SK-N-MC (cell line): Measurements from ENCODE around the gene GPX1.
"Not testable (repeated sequence)": the region's sequence is repeated elsewhere in the genome, so short reads cannot be mapped to it uniquely, and the experiment has no call there.

Source experiments
- DNase-seq: peaks from one replicate; pipeline ENCODE4 v3.0.0-alpha.2; 2011; ENCODE audit warnings: low read depth, low spot score
- H3K27ac ChIP-seq: fragments of 200-600 bp; sonication (generic); 2 replicates; pipeline ENCODE4 v1.5.1; 2016; ENCODE audit warnings: mixed run types
- H3K36me3 ChIP-seq: fragments of 200-600 bp; sonication (generic); 2 replicates; pipeline ENCODE4 v1.6.1; 2017; ENCODE audit warnings: antibody characterized with exemption, low read length, mixed read lengths; ENCODE audit not compliant: insufficient read depth
- H3K4me3 ChIP-seq: fragments of 200-600 bp; sonication (generic); 2 replicates; pipeline ENCODE4 v1.5.1; 2016
- H3K9ac ChIP-seq: fragments of 200-600 bp; sonication (generic); 2 replicates; pipeline ENCODE4 v1.8.0; 2017; ENCODE audit warnings: mixed run types, mixed read lengths; ENCODE audit not compliant: insufficient read length
- H3K9me3 ChIP-seq: fragments of 200-600 bp; sonication (generic); 2 replicates; pipeline ENCODE4 v1.6.1; 2017; ENCODE audit warnings: low read depth, mild to moderate bottlenecking, antibody characterized with exemption, low read length, moderate library complexity, mixed read lengths
- EZH2 ChIP-seq: fragments of 200-600 bp; sonication (generic); IDR thresholded peaks from one replicate; pipeline ENCODE4 v1.6.1; 2017; ENCODE audit warnings: antibody characterized with exemption
- FOXP2 ChIP-seq: optimal IDR thresholded peaks from 2 replicates; pipeline ENCODE3; 2011; ENCODE audit warnings: mild to moderate bottlenecking, moderate library complexity; ENCODE audit not compliant: insufficient read depth; ENCODE audit errors: extremely low read length, control extremely low read depth
- POLR2AphosphoS5 ChIP-seq: IDR thresholded peaks from 2 replicates; pipeline ENCODE4 v1.6.1; 2012; ENCODE audit warnings: mild to moderate bottlenecking, low read depth, low read length, borderline replicate concordance

GPX1 gene

DNA sequence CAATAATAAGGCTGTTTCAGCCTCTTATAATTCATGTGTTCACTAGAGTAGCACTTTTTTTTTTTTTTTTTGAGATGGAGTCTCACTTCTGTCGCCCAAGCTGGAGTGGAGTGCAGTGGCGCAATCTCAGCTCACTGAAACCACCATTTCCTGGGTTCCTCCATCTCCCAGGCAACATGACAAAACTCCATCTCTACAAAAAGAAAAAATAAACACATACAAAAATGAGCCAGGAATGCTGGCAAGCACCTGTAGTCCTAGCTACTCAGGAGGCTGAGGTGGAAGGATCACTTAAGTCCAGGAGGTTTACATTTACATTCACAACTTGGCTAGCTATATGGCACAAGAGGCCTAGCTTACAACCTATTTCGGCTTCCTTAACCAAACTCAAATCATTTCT lies 25.1 kb downstream of the GPX1 start:
- Histone ChIP-seq H3K27ac (no peak overlapping the region), H3K4me3 (no peak overlapping the region), H3K9ac (no peak overlapping the region), H3K36me3 (no peaks in the 10 kb centered on the region; the same call in 1 of the 2 replicates), H3K9me3 (no peaks in the 10 kb centered on the region)
- no peak for DNase-seq
- TF ChIP-seq FOXP2 (no peak), EZH2 (no peak), POLR2AphosphoS5 (no peak)

DNA sequence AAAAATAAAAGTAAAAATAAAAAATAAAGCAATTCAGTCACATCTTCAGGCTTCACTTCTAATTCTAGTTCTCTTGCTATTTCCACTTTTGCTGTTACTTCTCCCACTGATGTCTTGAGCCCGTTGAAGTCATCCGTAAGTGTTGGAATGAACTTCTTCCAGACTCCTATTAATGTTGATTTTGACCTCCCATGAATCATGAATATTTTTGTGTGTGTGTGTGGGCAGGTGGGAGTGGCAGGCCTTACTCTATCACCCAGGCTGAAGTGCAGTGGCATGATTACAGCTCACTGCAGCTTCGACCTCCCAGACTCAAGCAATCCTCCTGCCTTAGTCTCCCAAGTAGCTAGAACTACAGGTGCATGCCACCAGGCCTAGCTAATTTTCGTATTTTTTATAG lies 29.0 kb downstream of the GPX1 start:
- DNase-seq = no peak
- Histone ChIP-seq H3K9me3 (no peaks in the 10 kb centered on the region), H3K9ac (no peak overlapping the region), H3K36me3 (peaks cover 9% of the 10 kb centered on the region; the same call in 1 of the 2 replicates), H3K27ac (no peak overlapping the region), H3K4me3 (no peak overlapping the region)
- TF ChIP-seq FOXP2 = no peak
- TF ChIP-seq POLR2AphosphoS5 = no peak
- no peak for TF ChIP-seq EZH2

DNA sequence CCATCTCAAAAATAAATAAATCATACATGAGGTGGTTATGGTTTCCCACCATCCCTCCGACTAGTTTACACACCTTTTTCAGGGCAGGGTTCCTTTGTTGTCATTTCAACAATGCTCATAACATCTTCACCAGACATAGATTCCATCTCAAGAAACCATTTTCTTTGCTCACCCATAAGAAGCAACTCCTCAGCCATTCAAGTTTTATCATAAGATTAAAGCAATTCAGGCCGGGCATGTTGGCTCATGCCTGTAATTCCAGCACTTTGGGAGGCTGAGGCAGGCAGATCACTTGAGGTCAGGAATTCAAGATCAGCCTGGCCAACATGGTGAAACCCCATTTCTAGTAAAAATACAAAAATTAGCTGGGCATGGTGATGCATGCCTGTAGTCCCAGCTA lies 29.8 kb downstream of the GPX1 start:
- not testable (repeated sequence) for H3K9ac ChIP-seq, H3K9me3 ChIP-seq, H3K27ac ChIP-seq, H3K4me3 ChIP-seq, DNase-seq
- peaks cover 14% of the 10 kb centered on the region; the same call in 1 of the 2 replicates for H3K36me3 ChIP-seq

DNA sequence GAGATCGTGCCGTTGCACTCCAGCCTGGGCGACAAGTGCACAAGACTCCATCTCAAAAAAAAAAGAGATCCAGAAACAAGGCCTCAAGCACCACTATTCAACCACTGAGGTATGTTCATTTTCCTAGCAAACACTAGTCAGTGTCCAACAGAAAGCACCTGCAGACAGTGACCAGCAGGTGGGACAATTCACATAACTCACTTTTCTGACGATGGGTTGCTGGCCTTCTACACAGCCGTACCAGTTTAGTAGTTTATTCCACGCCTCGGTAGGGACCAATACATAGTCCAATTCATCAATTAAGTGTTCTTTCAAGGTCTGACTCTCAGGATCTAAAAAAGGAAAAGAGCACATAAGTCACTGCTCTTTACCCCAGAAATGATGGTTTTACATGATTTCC lies 30.7 kb downstream of the GPX1 start:
- Histone ChIP-seq H3K9me3 (no peaks in the 10 kb centered on the region), H3K36me3 (peaks cover 15% of the 10 kb centered on the region; the same call in 1 of the 2 replicates), H3K9ac (no peak overlapping the region), H3K27ac (no peak overlapping the region), H3K4me3 (no peak overlapping the region)
- DNase-seq = no peak
- TF ChIP-seq POLR2AphosphoS5 (no peak), EZH2 (no peak), FOXP2 (no peak)

DNA sequence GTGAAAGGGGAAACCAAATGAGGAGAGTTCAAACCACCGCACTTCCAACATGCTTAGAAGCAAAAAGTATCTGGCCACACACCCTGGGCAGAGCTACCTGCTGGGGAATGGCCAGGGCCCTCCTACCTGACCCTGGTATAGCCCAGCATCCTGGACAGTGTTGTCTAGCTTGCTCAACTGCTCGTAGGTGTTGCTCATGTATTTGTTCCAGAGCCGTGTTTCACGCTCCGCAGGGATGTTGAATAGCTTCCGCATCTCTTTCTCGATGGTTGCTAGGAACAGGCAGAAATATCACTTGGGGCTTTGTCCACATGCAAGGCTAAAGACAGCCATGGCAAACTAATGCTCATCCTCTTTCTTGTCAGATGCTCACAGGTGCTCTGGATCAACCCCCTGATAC lies 33.4 kb downstream of the GPX1 start:
- Histone ChIP-seq H3K9me3 (no peaks in the 10 kb centered on the region), H3K36me3 (peaks cover 15% of the 10 kb centered on the region; the same call in 1 of the 2 replicates), H3K9ac (no peak overlapping the region), H3K27ac (no peak overlapping the region), H3K4me3 (no peak overlapping the region)
- TF ChIP-seq FOXP2 = no peak
- TF ChIP-seq POLR2AphosphoS5 = no peak
- no peak for TF ChIP-seq EZH2
- no peak for DNase-seq

DNA sequence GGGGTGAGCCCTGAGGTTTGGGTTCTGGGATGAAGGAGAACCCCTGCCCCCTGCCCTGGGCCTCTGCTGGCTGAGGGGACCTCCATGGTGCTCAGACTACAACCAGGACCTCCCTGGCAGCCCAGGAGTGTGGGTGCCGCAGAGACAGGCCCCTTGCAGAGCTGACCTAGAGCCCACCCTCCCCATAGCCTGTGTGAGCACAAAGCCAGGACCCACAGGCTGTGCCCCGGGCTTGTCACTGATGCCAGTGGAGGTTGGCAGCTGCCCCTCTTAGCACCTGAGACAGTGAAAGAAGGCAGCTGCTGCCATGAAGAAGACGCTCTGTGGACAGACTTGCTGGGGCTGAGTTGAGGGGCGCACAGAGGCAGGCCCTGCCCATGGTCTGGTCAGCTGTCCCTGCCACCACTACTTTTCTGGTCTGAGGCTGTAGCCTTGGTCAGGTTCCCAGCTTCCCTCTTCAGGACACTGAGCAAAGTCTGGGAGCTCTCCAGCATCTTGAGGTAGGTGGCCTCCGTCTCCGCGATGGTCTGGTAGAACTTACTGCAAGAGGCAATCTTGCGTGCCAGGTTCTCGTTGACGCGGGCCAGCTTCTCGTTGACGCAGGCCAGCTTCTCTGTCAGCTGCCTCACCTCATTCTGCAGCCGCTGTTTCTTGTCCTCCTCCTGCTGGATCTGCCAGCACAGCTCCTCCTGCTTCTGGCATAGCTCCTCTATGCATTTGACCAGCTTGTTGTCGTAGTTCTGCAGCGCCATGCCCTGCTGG lies 41.3 kb downstream of the GPX1 start:
- Histone ChIP-seq H3K36me3 (no peaks in the 10 kb centered on the region; the same call in 1 of the 2 replicates), H3K9ac (no peak overlapping the region), H3K9me3 (no peaks in the 10 kb centered on the region), H3K27ac (no peak overlapping the region), H3K4me3 (no peak overlapping the region)
- TF ChIP-seq EZH2 (no peak), POLR2AphosphoS5 (no peak), FOXP2 (no peak)
- DNase-seq = no peak

DNA sequence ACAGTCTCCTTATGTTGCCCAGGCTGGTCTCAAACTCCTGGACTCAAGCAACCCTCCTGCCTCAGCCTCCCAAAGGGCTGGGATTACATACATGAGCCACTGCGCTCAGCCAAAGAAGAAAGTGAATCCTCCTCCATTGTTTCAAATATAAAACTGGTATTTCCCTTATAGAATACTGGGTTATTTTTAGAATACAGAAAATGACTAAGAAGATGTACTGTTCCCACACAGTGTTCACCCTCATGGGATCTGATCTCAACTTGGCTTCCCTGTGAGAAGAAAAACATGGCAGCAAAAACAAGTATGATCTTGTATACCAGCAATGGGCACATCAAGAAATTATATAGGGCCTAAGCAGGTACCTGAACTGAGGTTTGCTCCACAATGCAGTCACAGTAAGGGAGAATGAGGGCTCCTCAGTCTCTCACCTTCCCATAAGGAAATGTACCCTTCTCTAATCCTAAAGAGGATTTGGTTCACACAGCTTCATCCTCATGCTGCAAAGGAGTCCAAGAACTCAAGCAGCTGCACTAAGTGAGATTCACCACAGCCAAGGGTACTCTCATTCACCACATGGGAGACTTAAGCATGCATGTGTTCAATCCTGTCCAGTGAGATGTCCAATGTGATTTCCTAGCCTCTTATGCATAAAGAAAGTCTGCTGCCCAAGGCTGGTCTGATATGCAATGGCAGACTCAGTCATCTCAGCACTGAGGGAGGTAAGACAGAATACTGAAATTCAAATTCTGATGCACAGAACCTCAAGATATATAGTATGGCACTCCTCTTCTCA lies 44.1 kb downstream of the GPX1 start:
- H3K27ac ChIP-seq = no peak overlapping the region
- no peak overlapping the region for H3K9ac ChIP-seq
- H3K9me3 ChIP-seq = no peaks in the 10 kb centered on the region
- TF ChIP-seq FOXP2 = no peak
- TF ChIP-seq EZH2 = no peak
- no peak for TF ChIP-seq POLR2AphosphoS5
- no peak overlapping the region for H3K4me3 ChIP-seq
- H3K36me3 ChIP-seq = no peaks in the 10 kb centered on the region; the same call in 1 of the 2 replicates
- no peak for DNase-seq

DNA sequence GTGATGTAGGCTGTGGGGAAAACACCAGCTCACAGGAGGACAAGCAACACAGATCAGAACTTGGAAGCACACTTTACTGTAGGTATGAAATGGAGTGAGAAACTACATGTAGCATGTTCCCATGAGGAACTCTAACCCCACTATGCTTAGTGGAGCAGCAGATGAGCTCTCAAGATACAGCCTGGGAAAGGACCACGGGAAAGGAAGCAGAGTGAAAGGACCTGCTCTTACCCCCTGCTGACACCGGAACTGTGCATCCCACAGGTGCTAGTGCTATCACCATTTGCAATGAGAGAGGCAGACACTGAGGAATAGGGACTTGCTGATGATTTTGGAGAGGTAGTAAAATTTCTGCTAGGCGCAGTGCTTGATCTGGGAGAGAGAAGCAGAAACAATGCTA lies 46.9 kb downstream of the GPX1 start:
- Histone ChIP-seq H3K9ac (no peak overlapping the region), H3K9me3 (no peaks in the 10 kb centered on the region), H3K27ac (no peak overlapping the region), H3K36me3 (no peaks in the 10 kb centered on the region), H3K4me3 (no peak overlapping the region)
- DNase-seq = no peak
- TF ChIP-seq POLR2AphosphoS5 (no peak), FOXP2 (no peak), EZH2 (no peak)

DNA sequence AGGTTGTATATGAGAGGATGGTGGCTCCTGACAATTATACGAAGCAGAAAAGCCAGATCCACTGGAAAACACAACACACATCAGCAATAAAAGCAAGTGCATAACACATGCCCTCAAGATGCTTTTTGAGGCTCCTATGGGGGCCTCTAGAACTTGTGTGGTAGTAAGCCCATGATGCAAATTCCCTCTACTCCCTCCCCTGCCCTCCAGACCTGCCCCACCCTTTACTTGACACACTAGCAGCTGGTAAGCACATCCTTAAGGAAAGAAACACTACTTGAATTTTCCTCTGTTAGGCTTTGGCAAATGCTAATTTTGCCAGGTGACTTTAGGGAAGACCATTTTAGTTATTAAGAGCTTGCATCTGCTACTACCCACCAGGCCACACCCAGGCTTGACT lies 47.5 kb downstream of the GPX1 start:
- no peaks in the 10 kb centered on the region for H3K36me3 ChIP-seq
- TF ChIP-seq EZH2 (no peak), FOXP2 (no peak), POLR2AphosphoS5 (no peak)
- no peaks in the 10 kb centered on the region for H3K9me3 ChIP-seq
- H3K27ac ChIP-seq = no peak overlapping the region
- no peak for DNase-seq
- no peak overlapping the region for H3K4me3 ChIP-seq
- H3K9ac ChIP-seq = no peak overlapping the region
